Activated effector memory CD4-positive, alpha-beta T cell treated with Interleukin-2 at 50 U/mL for 16 hours (primary cell): ENCODE results near the gene PRKAR1B.
A peak's percentile ranks its signal among the peaks of the same experiment; 100 is the strongest.

Experiments used
- DNase-seq: peaks from one replicate; pipeline ENCODE4 v3.0.0-alpha.2; 2020

PRKAR1B gene

GRCh38 chr7:584122-584465, 143.0 kb downstream of the PRKAR1B start:
- DNase-seq: peak; percentile 87

GRCh38 chr7:583410-584121, 143.5 kb downstream of the PRKAR1B start:
- no peak for DNase-seq

GRCh38 chr7:582931-583330, 144.2 kb downstream of the PRKAR1B start:
- DNase-seq: no peak

GRCh38 chr7:582081-582835, 144.8 kb downstream of the PRKAR1B start:
- no peak for DNase-seq

GRCh38 chr7:578386-578785, 148.7 kb downstream of the PRKAR1B start:
- DNase-seq: no peak

GRCh38 chr7:577741-578370, 149.2 kb downstream of the PRKAR1B start:
- no peak for DNase-seq

GRCh38 chr7:577278-577665, 149.8 kb downstream of the PRKAR1B start:
- DNase-seq: no peak

GRCh38 chr7:576524-577277, 150.4 kb downstream of the PRKAR1B start:
- DNase-seq: no peak

- DNase-seq: no peak
These were observed 151.4 kb downstream of the PRKAR1B start for GRCh38 chr7:575425-576366.

- no peak for DNase-seq
These were observed 152.3 kb downstream of the PRKAR1B start for GRCh38 chr7:574661-575395.

- DNase-seq: no peak
These were observed 153.1 kb downstream of the PRKAR1B start for GRCh38 chr7:573933-574381.

GRCh38 chr7:573269-573932, 153.7 kb downstream of the PRKAR1B start:
- no peak for DNase-seq

GRCh38 chr7:572416-573268, 154.4 kb downstream of the PRKAR1B start:
- no peak for DNase-seq

- DNase-seq: no peak
These were observed 155.2 kb downstream of the PRKAR1B start for GRCh38 chr7:571718-572415.

GRCh38 chr7:571096-571717, 155.9 kb downstream of the PRKAR1B start:
- DNase-seq: no peak

- DNase-seq: no peak
These were observed 156.3 kb downstream of the PRKAR1B start for GRCh38 chr7:570801-571070.

GRCh38 chr7:569996-570800, 156.9 kb downstream of the PRKAR1B start:
- no peak for DNase-seq
